Measurements from ENCODE around the gene ATP6V1A. TPM values are rescaled to one million over a fixed set of nuclear protein-coding genes. Genes with fewer than 3 reads are reported as not detected.
"Not testable (repeated sequence)": the region's sequence is repeated elsewhere in the genome, so short reads cannot be mapped to it uniquely, and the experiment has no call there.

Gene ATP6V1A
- total RNA-seq, 1 donor from 2014 or later, result 38.1 TPM

- H3K4me1 Mint-ChIP-seq; intact Hi-C loops (cut with micrococcal nuclease); H3K27me3 Mint-ChIP-seq; H3K27ac Mint-ChIP-seq; H3K4me3 Mint-ChIP-seq; H3K9me3 Mint-ChIP-seq; H3K36me3 Mint-ChIP-seq (ENCODE audit: low read depth); DNase-seq: not testable (repeated sequence)
Measured at GRCh38 chr3:113849071-113849470, 102.2 kb downstream of the ATP6V1A start.

- intact Hi-C loops (cut with micrococcal nuclease); H3K27me3 Mint-ChIP-seq; DNase-seq; H3K9me3 Mint-ChIP-seq; H3K36me3 Mint-ChIP-seq (ENCODE audit: low read depth); H3K4me1 Mint-ChIP-seq; H3K4me3 Mint-ChIP-seq; H3K27ac Mint-ChIP-seq: not testable (repeated sequence)
Measured at GRCh38 chr3:113849841-113850240, 103.0 kb downstream of the ATP6V1A start.

DNA sequence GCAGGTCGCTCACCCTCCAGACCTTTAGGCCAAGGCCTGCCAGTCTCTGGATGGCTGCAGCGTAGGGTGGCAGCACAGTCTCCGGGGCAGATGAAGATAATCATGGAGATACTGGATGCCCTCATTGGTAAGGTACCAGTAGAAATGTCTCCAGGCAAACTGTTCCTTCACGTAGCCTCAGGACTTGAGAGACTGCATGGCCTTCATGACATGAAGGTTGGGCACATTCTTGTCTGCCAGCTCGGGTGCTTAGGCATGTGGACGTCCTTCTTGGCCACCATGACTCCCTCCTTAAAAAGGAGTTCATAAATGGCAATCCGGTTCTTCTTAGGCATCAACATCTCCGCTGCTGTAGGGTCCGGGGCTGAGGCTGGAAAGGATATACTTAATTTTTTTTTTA, 103.6 kb downstream of the ATP6V1A start:
- H3K27me3 Mint-ChIP-seq; intact Hi-C loops (cut with micrococcal nuclease); H3K36me3 Mint-ChIP-seq (ENCODE audit: low read depth); H3K4me1 Mint-ChIP-seq; H3K27ac Mint-ChIP-seq; H3K4me3 Mint-ChIP-seq; H3K9me3 Mint-ChIP-seq; DNase-seq: not testable (repeated sequence)

DNA sequence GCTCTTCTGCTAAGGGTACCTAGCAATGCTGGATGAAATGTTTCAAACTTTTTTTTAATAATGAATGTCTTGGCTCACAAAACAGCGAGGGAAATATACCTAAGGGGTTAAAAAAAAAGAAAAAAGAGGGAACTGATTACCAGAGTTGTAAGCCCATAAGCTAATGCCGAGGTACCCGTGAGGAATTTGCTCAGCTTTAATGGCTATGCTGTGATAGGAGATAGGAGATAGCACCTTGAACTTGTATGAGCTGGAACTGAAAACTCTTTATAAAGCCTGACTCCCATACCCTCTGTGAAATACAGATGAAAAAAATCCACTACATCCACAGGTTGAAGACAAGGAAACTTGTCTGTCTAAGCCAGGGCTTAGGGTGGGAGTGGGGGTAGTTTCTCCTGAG, 105.7 kb downstream of the ATP6V1A start:
- Mint-ChIP-seq H3K9me3 (no peaks in the 10 kb centered on the region), H3K27me3 (peaks cover 7% of the 10 kb centered on the region), H3K27ac (no peak overlapping the region), H3K4me3 (no peak overlapping the region), H3K36me3 (ENCODE audit: low read depth) (no peaks in the 10 kb centered on the region), H3K4me1 (no peaks in the 10 kb centered on the region)
- peak; percentile 20 for DNase-seq
- intact Hi-C loops (cut with micrococcal nuclease), result no loop called here

Other genes with a start within 250 kb of the ATP6V1A start
- gene SPICE1, start 231.9 kb upstream of the ATP6V1A start, total RNA-seq, result 21.2 and 23.6 TPM in 2 replicates
- gene SIDT1, start 214.5 kb upstream of the ATP6V1A start, total RNA-seq, result 8.5 and 11.5 TPM in 2 replicates
- gene USF3, start 50.4 kb upstream of the ATP6V1A start, total RNA-seq, result 12.9 and 14.2 TPM in 2 replicates
- 152 and 153 TPM in 2 replicates for gene NAA50, start 786 bp upstream of the ATP6V1A start, total RNA-seq
- gene GRAMD1C, start 91.8 kb downstream of the ATP6V1A start, total RNA-seq, result not detected in 2 replicates
- gene ZDHHC23, start 201.0 kb downstream of the ATP6V1A start, total RNA-seq, result 1.9 and 2.4 TPM in 2 replicates

All from activated CD4-positive, alpha-beta T cell treated with anti-CD3 and anti-CD28 coated beads, Interleukin-2, amount 10 ng/mL, durations not matched to agents 24 days and 14 days (primary cell).